ENCODE results near the gene COLEC11. TPM values are rescaled to one million over a fixed set of nuclear protein-coding genes. Genes with fewer than 3 reads are reported as not detected.

Gene COLEC11
- total RNA-seq, 1 donor from 2014 or later: 2.3 TPM

GRCh38 chr2:3679180-3679579 lies 84.3 kb downstream of the COLEC11 start:
- H3K36me3 Mint-ChIP-seq (ENCODE audit: low read depth, unreplicated experiment): no peaks in the 10 kb centered on the region
- no peak for DNase-seq (ENCODE audit: low spot score)
- no peaks in the 10 kb centered on the region for H3K9me3 Mint-ChIP-seq (ENCODE audit: unreplicated experiment)
- no peaks in the 10 kb centered on the region for H3K4me1 Mint-ChIP-seq (ENCODE audit: unreplicated experiment)
- H3K27ac Mint-ChIP-seq (ENCODE audit: unreplicated experiment): no peak overlapping the region
- H3K27me3 Mint-ChIP-seq (ENCODE audit: unreplicated experiment): peaks cover 2% of the 10 kb centered on the region
- TF ChIP-seq CTCF (IDR thresholded peaks at IDR 0.05; ENCODE audit: unreplicated experiment): no peak
- H3K4me3 Mint-ChIP-seq (ENCODE audit: unreplicated experiment): no peak overlapping the region

- Mint-ChIP-seq H3K9me3 (ENCODE audit: unreplicated experiment) (no peaks in the 10 kb centered on the region), H3K27ac (ENCODE audit: unreplicated experiment) (no peak overlapping the region), H3K27me3 (ENCODE audit: unreplicated experiment) (peaks cover 2% of the 10 kb centered on the region), H3K4me1 (ENCODE audit: unreplicated experiment) (no peaks in the 10 kb centered on the region), H3K36me3 (ENCODE audit: low read depth, unreplicated experiment) (no peaks in the 10 kb centered on the region), H3K4me3 (ENCODE audit: unreplicated experiment) (no peak overlapping the region)
- no peak for DNase-seq (ENCODE audit: low spot score)
- no peak for TF ChIP-seq CTCF (IDR thresholded peaks at IDR 0.05; ENCODE audit: unreplicated experiment)
Observed at GRCh38 chr2:3679616-3680393, 84.9 kb downstream of the COLEC11 start.

- Mint-ChIP-seq H3K9me3 (ENCODE audit: unreplicated experiment) (no peaks in the 10 kb centered on the region), H3K4me3 (ENCODE audit: unreplicated experiment) (no peak overlapping the region), H3K27ac (ENCODE audit: unreplicated experiment) (no peak overlapping the region), H3K36me3 (ENCODE audit: low read depth, unreplicated experiment) (no peaks in the 10 kb centered on the region), H3K27me3 (ENCODE audit: unreplicated experiment) (peaks cover 2% of the 10 kb centered on the region), H3K4me1 (ENCODE audit: unreplicated experiment) (no peaks in the 10 kb centered on the region)
- DNase-seq (ENCODE audit: low spot score): no peak
- no peak for TF ChIP-seq CTCF (IDR thresholded peaks at IDR 0.05; ENCODE audit: unreplicated experiment)
Observed at GRCh38 chr2:3680548-3681345, 85.8 kb downstream of the COLEC11 start.

GRCh38 chr2:3681625-3682024 lies 86.7 kb downstream of the COLEC11 start:
- peaks cover 2% of the 10 kb centered on the region for H3K27me3 Mint-ChIP-seq (ENCODE audit: unreplicated experiment)
- no peak for TF ChIP-seq CTCF (IDR thresholded peaks at IDR 0.05; ENCODE audit: unreplicated experiment)
- no peaks in the 10 kb centered on the region for H3K4me1 Mint-ChIP-seq (ENCODE audit: unreplicated experiment)
- no peak overlapping the region for H3K4me3 Mint-ChIP-seq (ENCODE audit: unreplicated experiment)
- no peak for DNase-seq (ENCODE audit: low spot score)
- H3K9me3 Mint-ChIP-seq (ENCODE audit: unreplicated experiment): no peaks in the 10 kb centered on the region
- H3K27ac Mint-ChIP-seq (ENCODE audit: unreplicated experiment): no peak overlapping the region
- no peaks in the 10 kb centered on the region for H3K36me3 Mint-ChIP-seq (ENCODE audit: low read depth, unreplicated experiment)

- Mint-ChIP-seq H3K27ac (ENCODE audit: unreplicated experiment) (no peak overlapping the region), H3K36me3 (ENCODE audit: low read depth, unreplicated experiment) (no peaks in the 10 kb centered on the region), H3K9me3 (ENCODE audit: unreplicated experiment) (no peaks in the 10 kb centered on the region), H3K4me1 (ENCODE audit: unreplicated experiment) (no peaks in the 10 kb centered on the region), H3K27me3 (ENCODE audit: unreplicated experiment) (peaks cover 3% of the 10 kb centered on the region), H3K4me3 (ENCODE audit: unreplicated experiment) (no peak overlapping the region)
- TF ChIP-seq CTCF (IDR thresholded peaks at IDR 0.05; ENCODE audit: unreplicated experiment): no peak
- DNase-seq (ENCODE audit: low spot score): no peak
Observed at GRCh38 chr2:3682811-3683210, 87.9 kb downstream of the COLEC11 start.

Measured in endothelial cell (in vitro differentiated cells).